ENCODE data around the gene UGGT1. TPM values are rescaled to one million over a fixed set of nuclear protein-coding genes. Genes with fewer than 3 reads are reported as not detected.

UGGT1 gene
- total and polyA plus RNA-seq, 3 donors from 2014 or later: 17.5 to 71.6 (median 40.5) TPM

GRCh38 chr2:128090575-128090944 lies 440 bp upstream of the UGGT1 start:
- H3K4me1 ChIP-seq: peaks cover 9% of the 10 kb centered on the region
- intact Hi-C loops (cut with DNase I; ENCODE audit: low total_unique reads): no loop called here

GRCh38 chr2:128091726-128092080 lies 703 bp downstream of the UGGT1 start:
- Histone ChIP-seq H3K4me3 (peak overlapping the region; percentile 78 to 95), H3K9me3 (no peaks in the 10 kb centered on the region), H3K36me3 (ENCODE audit: low read depth, missing control alignments) (no peaks in the 10 kb centered on the region), H3K27ac (no peak overlapping the region), H3K4me1 (peaks cover 9% of the 10 kb centered on the region), H3K27me3 (no peaks in the 10 kb centered on the region)
- TF ChIP-seq CTCF (IDR thresholded peaks at IDR 0.05): no peak
- WGBS, 2 donors: 0% methylated on average over 9 of the region's 9 CpGs
- DNase-seq: no peak
- intact Hi-C loops (cut with DNase I; ENCODE audit: low total_unique reads): no loop called here

More at GRCh38 chr2:128090575-128090944, 440 bp upstream of the UGGT1 start:
- Histone ChIP-seq H3K36me3 (ENCODE audit: low read depth, missing control alignments) (no peaks in the 10 kb centered on the region), H3K27me3 (no peaks in the 10 kb centered on the region), H3K4me3 (peak overlapping the region; percentile 78 to 95), H3K27ac (peak overlapping the region; percentile 81 to 86), H3K9me3 (no peaks in the 10 kb centered on the region)
- no peak for DNase-seq
- TF ChIP-seq CTCF (IDR thresholded peaks at IDR 0.05) (no peak), POLR2A (IDR thresholded peaks at IDR 0.05) (no peak)
- WGBS, 2 donors: 1% methylated on average over 4 of the region's 4 CpGs

GRCh38 chr2:128092656-128093055 lies 1.7 kb downstream of the UGGT1 start:
- no peaks in the 10 kb centered on the region for H3K27me3 ChIP-seq
- TF ChIP-seq POLR2A (IDR thresholded peaks at IDR 0.05) (no peak), CTCF (IDR thresholded peaks at IDR 0.05) (no peak)
- H3K4me1 ChIP-seq: peaks cover 9% of the 10 kb centered on the region
- intact Hi-C loops (cut with DNase I; ENCODE audit: low total_unique reads): no loop called here
- H3K9me3 ChIP-seq: no peaks in the 10 kb centered on the region
- 80 to 83% methylated on average over 3 of the region's 3 CpGs for WGBS, 2 donors
- DNase-seq: no peak
- no peaks in the 10 kb centered on the region for H3K36me3 ChIP-seq (ENCODE audit: low read depth, missing control alignments)
- no peak overlapping the region for H3K27ac ChIP-seq
- H3K4me3 ChIP-seq: no peak overlapping the region

GRCh38 chr2:128093762-128094161 lies 2.8 kb downstream of the UGGT1 start:
- no peaks in the 10 kb centered on the region for H3K9me3 ChIP-seq

More at GRCh38 chr2:128093762-128094161, 2.8 kb downstream of the UGGT1 start:
- 83 to 92% methylated on average over 5 of the region's 5 CpGs for WGBS, 2 donors
- Histone ChIP-seq H3K27ac (no peak overlapping the region), H3K4me3 (no peak overlapping the region), H3K4me1 (peaks cover 9% of the 10 kb centered on the region), H3K36me3 (ENCODE audit: low read depth, missing control alignments) (no peaks in the 10 kb centered on the region), H3K27me3 (no peaks in the 10 kb centered on the region)
- intact Hi-C loops (cut with DNase I; ENCODE audit: low total_unique reads): no loop called here
- TF ChIP-seq CTCF (IDR thresholded peaks at IDR 0.05) (no peak), POLR2A (IDR thresholded peaks at IDR 0.05) (no peak)
- DNase-seq: no peak

Data from testis (tissue), 3 donors.